NCI-H748 (cell line): ENCODE measurements around the gene HECTD4.
"Not testable (repeated sequence)": the region's sequence is repeated elsewhere in the genome, so short reads cannot be mapped to it uniquely, and the experiment has no call there.

Experiments used
- DNase-seq: peaks from one replicate; lab custom pipeline; 2025; ENCODE audit not compliant: unreplicated experiment; lab: John Stamatoyannopoulos, UW

HECTD4 gene

GRCh38 chr12:112126000-112126438 lies 256.2 kb downstream of the HECTD4 start:
- peak; percentile 34 for DNase-seq

DNA sequence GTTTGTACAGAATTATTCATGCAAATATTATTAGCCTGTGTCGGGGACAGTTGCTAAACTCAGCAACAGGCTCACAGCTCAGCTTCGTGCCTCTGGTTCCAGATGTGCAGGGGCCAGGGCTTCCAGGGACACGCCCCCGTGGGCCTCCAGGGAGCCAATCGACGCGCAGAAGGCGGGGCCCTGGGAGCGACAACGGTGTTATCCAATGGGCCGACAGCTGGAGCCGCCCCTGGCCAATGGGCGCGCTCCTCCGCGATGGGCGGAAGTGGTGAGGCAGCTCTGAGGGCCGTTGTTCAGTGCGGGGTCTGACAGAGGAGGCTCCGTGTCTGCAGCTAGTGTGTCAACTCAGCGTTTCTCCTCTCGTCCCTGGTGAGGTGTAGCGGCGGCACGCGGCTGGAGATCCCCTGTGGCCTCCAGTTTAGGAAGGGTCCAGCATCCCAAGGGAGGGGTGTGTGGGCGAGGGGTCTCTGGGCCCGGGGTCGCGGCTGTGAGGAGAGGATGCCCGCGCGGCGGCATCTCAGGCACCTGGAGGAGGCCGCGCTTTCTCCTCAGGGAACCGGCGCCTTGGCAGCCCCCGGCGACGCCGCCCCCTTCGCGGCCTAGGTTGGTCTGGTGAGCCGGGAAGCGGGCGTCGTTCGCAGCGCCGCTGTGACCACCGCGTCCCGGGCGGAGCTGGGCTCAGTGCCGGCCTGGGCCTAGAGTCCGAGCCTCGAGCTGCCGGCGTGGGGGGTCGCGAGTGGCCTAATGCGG lies 256.8 kb downstream of the HECTD4 start, which contains the start of gene TRAFD1:
Gene TRAFD1, plus strand, starts transcription at position 311 of the 750 bp plus-strand sequence. CDS start 4,963 bp downstream, outside the sequence.
- peak; percentile 98 for DNase-seq

- no peak for DNase-seq
These were observed 257.3 kb downstream of the HECTD4 start for GRCh38 chr12:112124918-112125249.

GRCh38 chr12:112122823-112123690 lies 259.2 kb downstream of the HECTD4 start:
- DNase-seq, result peak; percentile 34

DNA sequence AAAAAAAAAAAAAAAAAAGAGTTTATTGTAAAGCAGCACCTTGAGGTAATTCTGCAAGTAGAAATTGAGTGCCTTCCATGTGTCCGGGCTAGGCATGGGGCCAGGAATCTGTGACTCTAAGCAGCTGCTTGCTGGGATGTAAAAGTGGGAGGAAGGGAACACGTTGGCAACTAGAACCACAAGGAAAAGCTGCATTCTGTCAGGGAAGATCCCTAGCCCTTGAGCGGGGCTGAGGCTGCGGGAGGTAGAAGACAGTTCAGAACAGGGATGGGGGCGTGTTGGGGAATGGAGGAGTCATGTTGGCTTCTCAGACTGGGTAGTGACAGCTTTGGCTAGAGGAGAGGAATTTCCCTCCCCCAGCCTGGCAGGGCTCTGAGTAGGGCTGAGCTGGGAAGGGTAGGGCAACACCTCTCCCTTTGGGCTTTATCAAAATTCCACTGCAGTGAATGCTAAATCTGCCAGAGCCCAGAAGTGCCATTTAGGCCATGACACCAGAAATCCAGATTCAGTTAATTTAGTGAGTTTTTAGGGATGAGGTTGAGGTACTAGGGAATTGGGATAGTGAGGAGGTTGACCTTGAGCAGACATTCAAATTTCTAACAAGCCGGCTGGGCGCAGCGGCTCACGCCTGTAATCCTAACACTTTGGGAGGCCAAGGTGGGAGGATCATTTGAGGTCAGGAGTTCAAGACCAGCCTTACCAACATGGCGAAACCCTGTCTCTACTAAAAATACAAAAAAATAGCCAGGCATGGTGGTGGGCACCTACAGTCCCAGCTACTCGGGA lies 260.3 kb downstream of the HECTD4 start:
- no peak for DNase-seq

DNA sequence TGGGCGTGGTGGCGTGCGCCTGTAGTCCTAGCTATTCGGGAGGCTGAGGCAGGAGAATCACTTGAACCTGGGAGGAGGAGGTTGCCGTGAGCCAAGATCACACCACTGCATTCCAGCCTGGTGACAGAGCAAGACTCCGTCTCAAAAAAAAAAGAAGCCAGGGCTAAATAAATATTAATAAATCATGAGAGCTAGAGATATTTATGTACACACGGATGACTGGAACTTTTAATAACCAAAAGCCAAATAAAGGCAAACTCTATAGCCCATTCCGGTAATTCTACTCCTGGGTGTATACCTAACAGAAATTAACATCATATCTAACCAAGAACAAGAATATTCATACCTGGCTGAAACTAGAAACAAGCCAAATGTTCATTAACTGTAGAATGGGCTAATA lies 264.5 kb downstream of the HECTD4 start:
- DNase-seq, result no peak

DNA sequence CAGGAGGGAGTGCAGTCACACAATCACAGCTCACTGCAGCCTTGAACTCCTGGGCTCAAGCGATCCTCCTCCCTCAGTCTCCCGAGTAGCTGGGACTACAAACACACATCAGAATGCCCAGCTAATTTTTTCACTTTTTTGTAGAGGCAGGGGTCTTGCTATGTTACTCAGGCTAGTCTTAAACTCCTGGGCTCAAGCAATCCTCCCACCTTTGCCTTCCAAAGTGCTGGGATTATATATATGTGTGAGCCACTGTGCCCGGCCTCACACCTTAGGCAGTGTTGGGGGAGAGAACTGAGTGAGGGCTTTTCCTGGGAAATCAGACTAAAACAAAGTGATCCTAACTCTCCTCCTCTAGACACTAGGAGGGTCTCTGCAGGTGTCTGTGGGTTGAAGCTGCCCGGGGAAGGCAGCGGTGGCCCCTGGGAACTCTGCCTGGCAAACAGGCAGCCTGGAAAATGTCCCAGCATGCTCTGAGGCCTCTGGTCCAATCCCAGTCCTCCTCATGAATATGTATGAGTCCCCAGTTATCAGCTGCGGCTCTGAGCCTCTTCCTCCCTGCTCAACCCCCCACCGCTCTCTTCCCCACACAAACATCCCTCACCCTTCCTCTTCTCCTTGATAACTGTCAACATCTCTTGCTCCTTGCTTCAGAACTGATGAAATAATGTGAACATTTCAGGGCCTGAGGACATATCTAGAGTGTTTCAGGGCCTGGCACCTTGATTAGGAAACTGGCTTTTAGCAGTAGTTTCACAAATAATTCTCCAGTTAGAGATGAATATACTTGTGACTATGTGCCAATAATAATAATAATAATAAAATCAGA lies 265.8 kb downstream of the HECTD4 start:
- peak; percentile 42 for DNase-seq

- no peak for DNase-seq
These were observed 266.8 kb downstream of the HECTD4 start for GRCh38 chr12:112115259-112116045.

GRCh38 chr12:112112409-112113133 lies 269.7 kb downstream of the HECTD4 start:
- no peak for DNase-seq

GRCh38 chr12:112111931-112112330 lies 270.3 kb downstream of the HECTD4 start:
- no peak for DNase-seq

DNA sequence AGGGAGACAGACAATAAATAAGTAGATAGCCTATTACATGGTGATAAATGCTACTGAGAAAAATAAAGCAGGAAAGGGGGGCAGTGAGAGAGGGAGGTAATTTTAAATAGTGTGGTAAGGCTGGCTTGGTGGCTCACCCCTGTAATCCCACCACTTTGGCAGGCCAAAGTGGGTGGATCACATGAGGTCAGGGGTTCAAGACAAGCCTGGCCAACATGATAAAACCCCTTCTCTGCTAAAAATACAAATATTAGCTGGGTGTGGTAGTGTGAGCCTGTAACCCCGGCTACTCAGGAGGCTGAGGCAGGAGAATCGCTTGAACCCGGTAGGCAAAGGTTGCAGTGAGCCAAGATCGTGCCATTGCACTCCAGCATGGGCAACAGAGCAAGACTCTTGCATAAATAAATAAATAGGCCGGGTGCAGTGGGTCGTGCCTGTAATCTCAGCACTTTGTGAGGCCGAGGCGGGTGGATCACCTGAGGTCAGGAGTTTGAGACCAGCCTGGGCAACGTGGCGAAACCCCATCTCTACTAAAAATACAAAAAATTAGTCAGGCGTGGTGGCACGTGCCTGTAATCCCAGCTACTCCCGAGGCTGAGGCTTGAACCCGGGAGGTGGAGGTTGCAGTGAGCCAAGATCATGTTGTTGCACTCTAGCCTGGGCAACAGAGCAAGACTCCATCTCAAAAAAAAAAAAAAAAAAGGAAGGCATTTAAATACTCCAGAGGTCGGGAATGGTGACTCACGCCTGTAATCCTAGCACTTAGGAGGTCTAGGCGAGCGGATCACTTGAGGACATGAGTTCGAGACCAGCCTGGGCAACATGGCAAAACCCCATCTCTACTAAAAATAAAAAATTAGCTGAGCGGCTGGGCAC lies 271.2 kb downstream of the HECTD4 start:
- DNase-seq, result not testable (repeated sequence)
